ENCODE data around the gene HDAC8.
"Not testable (repeated sequence)": the region's sequence is repeated elsewhere in the genome, so short reads cannot be mapped to it uniquely, and the experiment has no call there.

HDAC8 gene

GRCh38 chrX:72467135-72467534 lies 105.5 kb downstream of the HDAC8 start:
- Histone ChIP-seq H3K9me3 (ENCODE audit: low read length) (no peaks in the 10 kb centered on the region), H3K4me3 (ENCODE audit: low read length) (no peak overlapping the region), H2AFZ (ENCODE audit: low read depth, low read length) (no peak overlapping the region), H3K4me1 (ENCODE audit: insufficient read depth, low read length) (no peaks in the 10 kb centered on the region), H3K27me3 (ENCODE audit: insufficient read depth, low read length) (no peaks in the 10 kb centered on the region), H3K36me3 (ENCODE audit: insufficient read depth, low read length) (no peaks in the 10 kb centered on the region)

GRCh38 chrX:72466493-72466892 lies 106.2 kb downstream of the HDAC8 start:
- Histone ChIP-seq H3K4me1 (ENCODE audit: insufficient read depth, low read length) (no peaks in the 10 kb centered on the region), H2AFZ (ENCODE audit: low read depth, low read length) (no peak overlapping the region), H3K4me3 (ENCODE audit: low read length) (no peak overlapping the region), H3K36me3 (ENCODE audit: insufficient read depth, low read length) (peaks cover 3% of the 10 kb centered on the region), H3K27me3 (ENCODE audit: insufficient read depth, low read length) (no peaks in the 10 kb centered on the region), H3K9me3 (ENCODE audit: low read length) (no peaks in the 10 kb centered on the region)

GRCh38 chrX:72465889-72466288 lies 106.8 kb downstream of the HDAC8 start:
- Histone ChIP-seq H3K9me3 (ENCODE audit: low read length) (no peaks in the 10 kb centered on the region), H3K4me1 (ENCODE audit: insufficient read depth, low read length) (no peaks in the 10 kb centered on the region), H2AFZ (ENCODE audit: low read depth, low read length) (no peak overlapping the region), H3K27me3 (ENCODE audit: insufficient read depth, low read length) (no peaks in the 10 kb centered on the region), H3K4me3 (ENCODE audit: low read length) (no peak overlapping the region), H3K36me3 (ENCODE audit: insufficient read depth, low read length) (peaks cover 9% of the 10 kb centered on the region)

- Histone ChIP-seq H3K9me3 (ENCODE audit: low read length) (no peaks in the 10 kb centered on the region), H3K27me3 (ENCODE audit: insufficient read depth, low read length) (no peaks in the 10 kb centered on the region), H2AFZ (ENCODE audit: low read depth, low read length) (no peak overlapping the region), H3K4me3 (ENCODE audit: low read length) (no peak overlapping the region), H3K4me1 (ENCODE audit: insufficient read depth, low read length) (no peaks in the 10 kb centered on the region), H3K36me3 (ENCODE audit: insufficient read depth, low read length) (peaks cover 10% of the 10 kb centered on the region)
Measured at GRCh38 chrX:72461766-72462165, 110.9 kb downstream of the HDAC8 start.

- Histone ChIP-seq H3K27me3 (ENCODE audit: insufficient read depth, low read length) (no peaks in the 10 kb centered on the region), H3K9me3 (ENCODE audit: low read length) (no peaks in the 10 kb centered on the region), H3K4me1 (ENCODE audit: insufficient read depth, low read length) (no peaks in the 10 kb centered on the region), H2AFZ (ENCODE audit: low read depth, low read length) (no peak overlapping the region), H3K4me3 (ENCODE audit: low read length) (no peak overlapping the region), H3K36me3 (ENCODE audit: insufficient read depth, low read length) (peaks cover 10% of the 10 kb centered on the region)
Measured at GRCh38 chrX:72461288-72461687, 111.4 kb downstream of the HDAC8 start.

GRCh38 chrX:72460715-72461114 lies 111.9 kb downstream of the HDAC8 start:
- peaks cover 10% of the 10 kb centered on the region for H3K36me3 ChIP-seq (ENCODE audit: insufficient read depth, low read length)

GRCh38 chrX:72449034-72449433 lies 123.6 kb downstream of the HDAC8 start:
- H3K27me3 ChIP-seq (ENCODE audit: insufficient read depth, low read length); H3K4me3 ChIP-seq (ENCODE audit: low read length); H3K4me1 ChIP-seq (ENCODE audit: insufficient read depth, low read length); H3K9me3 ChIP-seq (ENCODE audit: low read length); H3K36me3 ChIP-seq (ENCODE audit: insufficient read depth, low read length); H2AFZ ChIP-seq (ENCODE audit: low read depth, low read length): not testable (repeated sequence)

More at GRCh38 chrX:72460715-72461114, 111.9 kb downstream of the HDAC8 start:
- Histone ChIP-seq H3K27me3 (ENCODE audit: insufficient read depth, low read length) (no peaks in the 10 kb centered on the region), H3K4me1 (ENCODE audit: insufficient read depth, low read length) (no peaks in the 10 kb centered on the region), H3K9me3 (ENCODE audit: low read length) (no peaks in the 10 kb centered on the region), H2AFZ (ENCODE audit: low read depth, low read length) (no peak overlapping the region), H3K4me3 (ENCODE audit: low read length) (no peak overlapping the region)

GRCh38 chrX:72440764-72441163 lies 131.9 kb downstream of the HDAC8 start:
- not testable (repeated sequence) for H3K4me1 ChIP-seq (ENCODE audit: insufficient read depth, low read length); H2AFZ ChIP-seq (ENCODE audit: low read depth, low read length); H3K9me3 ChIP-seq (ENCODE audit: low read length); H3K36me3 ChIP-seq (ENCODE audit: insufficient read depth, low read length); H3K27me3 ChIP-seq (ENCODE audit: insufficient read depth, low read length); H3K4me3 ChIP-seq (ENCODE audit: low read length)

- Histone ChIP-seq H3K36me3 (ENCODE audit: insufficient read depth, low read length) (peaks cover 2% of the 10 kb centered on the region), H2AFZ (ENCODE audit: low read depth, low read length) (no peak overlapping the region)
Measured at GRCh38 chrX:72436010-72436409, 136.6 kb downstream of the HDAC8 start.

GRCh38 chrX:72430405-72430968 lies 142.2 kb downstream of the HDAC8 start:
- Histone ChIP-seq H3K36me3 (ENCODE audit: insufficient read depth, low read length) (no peaks in the 10 kb centered on the region), H3K27me3 (ENCODE audit: insufficient read depth, low read length) (no peaks in the 10 kb centered on the region), H3K9me3 (ENCODE audit: low read length) (no peaks in the 10 kb centered on the region), H3K4me3 (ENCODE audit: low read length) (no peak overlapping the region), H2AFZ (ENCODE audit: low read depth, low read length) (no peak overlapping the region), H3K4me1 (ENCODE audit: insufficient read depth, low read length) (no peaks in the 10 kb centered on the region)

More at GRCh38 chrX:72436010-72436409, 136.6 kb downstream of the HDAC8 start:
- Histone ChIP-seq H3K9me3 (ENCODE audit: low read length) (peaks cover 3% of the 10 kb centered on the region), H3K4me1 (ENCODE audit: insufficient read depth, low read length) (no peaks in the 10 kb centered on the region), H3K4me3 (ENCODE audit: low read length) (no peak overlapping the region), H3K27me3 (ENCODE audit: insufficient read depth, low read length) (no peaks in the 10 kb centered on the region)

- peaks cover 5% of the 10 kb centered on the region for H3K9me3 ChIP-seq (ENCODE audit: low read length)
- H3K36me3 ChIP-seq (ENCODE audit: insufficient read depth, low read length) = no peaks in the 10 kb centered on the region
- no peaks in the 10 kb centered on the region for H3K4me1 ChIP-seq (ENCODE audit: insufficient read depth, low read length)
- no peak overlapping the region for H2AFZ ChIP-seq (ENCODE audit: low read depth, low read length)
- H3K27me3 ChIP-seq (ENCODE audit: insufficient read depth, low read length) = no peaks in the 10 kb centered on the region
- H3K4me3 ChIP-seq (ENCODE audit: low read length) = no peak overlapping the region
Measured at GRCh38 chrX:72421797-72422196, 150.8 kb downstream of the HDAC8 start.

- H3K4me1 ChIP-seq (ENCODE audit: insufficient read depth, low read length) = no peaks in the 10 kb centered on the region
- no peak overlapping the region for H2AFZ ChIP-seq (ENCODE audit: low read depth, low read length)
- no peak overlapping the region for H3K4me3 ChIP-seq (ENCODE audit: low read length)
- no peaks in the 10 kb centered on the region for H3K9me3 ChIP-seq (ENCODE audit: low read length)
- no peaks in the 10 kb centered on the region for H3K36me3 ChIP-seq (ENCODE audit: insufficient read depth, low read length)
- no peaks in the 10 kb centered on the region for H3K27me3 ChIP-seq (ENCODE audit: insufficient read depth, low read length)
Measured at GRCh38 chrX:72409993-72410392, 162.7 kb downstream of the HDAC8 start.

- Histone ChIP-seq H3K9me3 (ENCODE audit: low read length) (no peaks in the 10 kb centered on the region), H3K27me3 (ENCODE audit: insufficient read depth, low read length) (no peaks in the 10 kb centered on the region), H3K4me3 (ENCODE audit: low read length) (no peak overlapping the region), H3K36me3 (ENCODE audit: insufficient read depth, low read length) (no peaks in the 10 kb centered on the region), H3K4me1 (ENCODE audit: insufficient read depth, low read length) (no peaks in the 10 kb centered on the region), H2AFZ (ENCODE audit: low read depth, low read length) (no peak overlapping the region)
Measured at GRCh38 chrX:72408885-72409284, 163.8 kb downstream of the HDAC8 start.

- H3K4me1 ChIP-seq (ENCODE audit: insufficient read depth, low read length); H2AFZ ChIP-seq (ENCODE audit: low read depth, low read length); H3K9me3 ChIP-seq (ENCODE audit: low read length); H3K4me3 ChIP-seq (ENCODE audit: low read length); H3K36me3 ChIP-seq (ENCODE audit: insufficient read depth, low read length); H3K27me3 ChIP-seq (ENCODE audit: insufficient read depth, low read length): not testable (repeated sequence)
Measured at GRCh38 chrX:72405136-72405535, 167.5 kb downstream of the HDAC8 start.
